Activated CD8-positive, alpha-beta T cell treated with anti-CD3 and anti-CD28 coated beads for 36 hours (primary cell): Measurements from ENCODE around the gene MDK. TPM values are rescaled to one million over a fixed set of nuclear protein-coding genes. Genes with fewer than 3 reads are reported as not detected.

ENCODE experiments used
- ATAC-seq: fragments of 200-7000 bp; cut with Tn5 transposase; one replicate; pipeline ENCODE4 v1.10.0; 2021; ENCODE audit warnings: mild to moderate bottlenecking, moderate library complexity
- CTCF ChIA-PET: fragments of 350-600 bp; sonication (Branson Sonifier 250); formaldehyde crosslinking; loops from one replicate; lab custom pipeline; 2021; ENCODE audit warnings: antibody characterized with exemption; lab: Charles Lee
- POLR2A ChIA-PET: fragments of 350-600 bp; sonication (Branson Sonifier 250); formaldehyde crosslinking; loops from one replicate; lab custom pipeline; 2021; ENCODE audit warnings: antibody characterized with exemption; lab: Charles Lee
- DNase-seq: peaks from one replicate; pipeline ENCODE4 v3.0.0-alpha.2; 2020
- H3K27ac Mint-ChIP-seq: one replicate; pipeline ENCODE4 v1.8.0; 2021; ENCODE audit warnings: mild to moderate bottlenecking, mixed read lengths
- H3K27me3 Mint-ChIP-seq: one replicate; pipeline ENCODE4 v1.8.0; 2021; ENCODE audit warnings: mixed read lengths
- H3K36me3 Mint-ChIP-seq: one replicate; pipeline ENCODE4 v1.8.0; 2021; ENCODE audit warnings: low read depth, mixed read lengths
- H3K4me1 Mint-ChIP-seq: one replicate; pipeline ENCODE4 v1.8.0; 2021; ENCODE audit warnings: low read depth, mixed read lengths
- H3K4me3 Mint-ChIP-seq: one replicate; pipeline ENCODE4 v1.8.0; 2021; ENCODE audit warnings: mild to moderate bottlenecking, moderate library complexity, mixed read lengths
- H3K9me3 Mint-ChIP-seq: one replicate; pipeline ENCODE4 v1.8.0; 2021; ENCODE audit warnings: mixed read lengths
- CTCF ChIP-seq: fragments of 200-600 bp; IDR thresholded peaks from one replicate; pipeline ENCODE4 v1.8.0; 2022; ENCODE audit warnings: antibody characterized with exemption, mild to moderate bottlenecking
- intact Hi-C: fragments of 100-400 bp; cut with micrococcal nuclease; formaldehyde crosslinking; loops from one replicate; pipeline ENCODE4 v1.10.0; 2022
- total RNA-seq, 2 experiments: library from RNA; stranded (reverse); gene quantifications; one replicate each; pipeline ENCODE4 v1.2.3, GENCODE V29; 2021

The MDK gene
- total RNA-seq, 2 experiments from 2014 or later, result 4.2 to 4.9 TPM

- H3K9me3 Mint-ChIP-seq, result no peaks in the 10 kb centered on the region
- H3K27ac Mint-ChIP-seq, result no peak overlapping the region
- CTCF ChIA-PET, result interaction anchor here (1.0 to 3.2 kb wide), 5 partner anchors 11 to 103 kb away, joined by 3 to 15 read pairs (median 3); no protein-coding TSS in a partner anchor
- no peak overlapping the region for H3K4me3 Mint-ChIP-seq
- H3K4me1 Mint-ChIP-seq, result peaks cover 51% of the 10 kb centered on the region
- no peak for DNase-seq
- H3K36me3 Mint-ChIP-seq, result no peaks in the 10 kb centered on the region
- intact Hi-C loops, result no loop called here
- no peak for TF ChIP-seq CTCF
- POLR2A ChIA-PET, result interaction anchor here (0.8 to 0.9 kb wide), 2 partner anchors 9 kb away, joined by 3 to 4 read pairs; no protein-coding TSS in a partner anchor
- ATAC-seq, result no peak
- no peaks in the 10 kb centered on the region for H3K27me3 Mint-ChIP-seq
Observed at GRCh38 chr11:46341454-46341853, 40.0 kb upstream of the MDK start.

GRCh38 chr11:46342239-46342638, 39.2 kb upstream of the MDK start:
- intact Hi-C loops, result no loop called here
- H3K36me3 Mint-ChIP-seq, result no peaks in the 10 kb centered on the region
- peak overlapping the region; percentile 20 for H3K27ac Mint-ChIP-seq
- no peak for ATAC-seq
- ChIA-PET CTCF (interaction anchor here (1.0 to 20.2 kb wide), 7 partner anchors 10 to 103 kb away, joined by 3 to 480 read pairs (median 15); no protein-coding TSS in a partner anchor), POLR2A (interaction anchor here (0.8 kb wide), 1 partner anchor 10 kb away, joined by 3 read pairs; no protein-coding TSS in a partner anchor)
- H3K27me3 Mint-ChIP-seq, result no peaks in the 10 kb centered on the region
- DNase-seq, result peak; percentile 32
- no peak for TF ChIP-seq CTCF
- H3K4me3 Mint-ChIP-seq, result no peak overlapping the region
- H3K9me3 Mint-ChIP-seq, result no peaks in the 10 kb centered on the region
- H3K4me1 Mint-ChIP-seq, result peaks cover 57% of the 10 kb centered on the region

- no peak for TF ChIP-seq CTCF
- Mint-ChIP-seq H3K36me3 (no peaks in the 10 kb centered on the region), H3K27ac (no peak overlapping the region), H3K9me3 (no peaks in the 10 kb centered on the region), H3K27me3 (no peaks in the 10 kb centered on the region), H3K4me1 (peaks cover 48% of the 10 kb centered on the region), H3K4me3 (no peak overlapping the region)
- no peak for DNase-seq
- intact Hi-C loops, result no loop called here
- POLR2A ChIA-PET, result interaction anchor here (1.6 kb wide), 1 partner anchor 10 kb away, joined by 5 read pairs; no protein-coding TSS in a partner anchor
- CTCF ChIA-PET, result interaction anchor here (1.6 to 20.2 kb wide), 5 partner anchors 9 to 105 kb away, joined by 4 to 480 read pairs (median 25); no protein-coding TSS in a partner anchor
- no peak for ATAC-seq
Observed at GRCh38 chr11:46343520-46343919, 37.9 kb upstream of the MDK start.

- peak overlapping the region; percentile 71 for H3K4me3 Mint-ChIP-seq
- H3K9me3 Mint-ChIP-seq, result no peaks in the 10 kb centered on the region
- intact Hi-C loops, result no loop called here
- DNase-seq (peak; percentile 35), ATAC-seq (no peak)
- H3K36me3 Mint-ChIP-seq, result peaks cover 5% of the 10 kb centered on the region
- ChIA-PET CTCF (interaction anchor here (1.5 to 20.2 kb wide), 5 partner anchors 9 to 106 kb away, joined by 3 to 480 read pairs (median 25); no protein-coding TSS in a partner anchor), POLR2A (interaction anchor here (1.2 kb wide), 1 partner anchor 11 kb away, joined by 4 read pairs; no protein-coding TSS in a partner anchor)
- no peaks in the 10 kb centered on the region for H3K27me3 Mint-ChIP-seq
- no peak for TF ChIP-seq CTCF
- H3K27ac Mint-ChIP-seq, result peak overlapping the region; percentile 58
- H3K4me1 Mint-ChIP-seq, result peaks cover 60% of the 10 kb centered on the region
Observed at GRCh38 chr11:46345131-46345597, 36.3 kb upstream of the MDK start.

- DNase-seq (peak; percentile 66), ATAC-seq (no peak)
- peak overlapping the region; percentile 59 for H3K27ac Mint-ChIP-seq
- no peaks in the 10 kb centered on the region for H3K9me3 Mint-ChIP-seq
- intact Hi-C loops, result no loop called here
- peaks cover 68% of the 10 kb centered on the region for H3K4me1 Mint-ChIP-seq
- peak overlapping the region; percentile 71 for H3K4me3 Mint-ChIP-seq
- ChIA-PET CTCF (interaction anchor here (1.5 to 20.2 kb wide), 5 partner anchors 9 to 107 kb away, joined by 3 to 480 read pairs (median 25); no protein-coding TSS in a partner anchor), POLR2A (interaction anchor here (0.7 to 0.8 kb wide), 2 partner anchors 106 to 273 kb away, joined by 3 read pairs; no protein-coding TSS in a partner anchor)
- no peak for TF ChIP-seq CTCF
- H3K27me3 Mint-ChIP-seq, result no peaks in the 10 kb centered on the region
- H3K36me3 Mint-ChIP-seq, result peaks cover 7% of the 10 kb centered on the region
Observed at GRCh38 chr11:46345881-46346484, 35.5 kb upstream of the MDK start.
